EH (cell line): ENCODE measurements around the gene PIGZ.

Source experiments
- DNase-seq: peaks from one replicate; pipeline ENCODE4 v3.0.0-alpha.2; 2015; ENCODE audit warnings: low read depth

PIGZ gene

DNA sequence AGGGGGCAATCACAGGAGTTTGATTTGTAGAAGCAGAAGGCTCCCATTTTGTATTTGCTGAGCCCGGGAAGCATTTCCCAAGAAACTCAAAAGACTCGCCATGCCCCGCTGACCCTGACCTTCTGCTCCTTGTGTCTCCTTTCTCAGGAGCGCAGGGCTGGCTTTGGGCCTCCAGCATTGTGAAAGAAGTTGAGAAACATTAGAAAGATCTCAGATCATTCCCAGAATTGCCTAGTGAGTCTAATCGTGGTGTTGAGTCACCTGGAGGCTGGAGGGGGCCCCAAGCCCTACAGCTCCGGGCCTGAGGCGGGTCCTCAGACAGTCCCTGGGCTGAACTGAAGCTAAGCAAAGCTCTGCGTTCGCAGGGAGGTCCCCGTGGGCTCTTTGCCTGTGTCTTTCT lies 10.9 kb upstream of the PIGZ start:
- DNase-seq, result no peak

DNA sequence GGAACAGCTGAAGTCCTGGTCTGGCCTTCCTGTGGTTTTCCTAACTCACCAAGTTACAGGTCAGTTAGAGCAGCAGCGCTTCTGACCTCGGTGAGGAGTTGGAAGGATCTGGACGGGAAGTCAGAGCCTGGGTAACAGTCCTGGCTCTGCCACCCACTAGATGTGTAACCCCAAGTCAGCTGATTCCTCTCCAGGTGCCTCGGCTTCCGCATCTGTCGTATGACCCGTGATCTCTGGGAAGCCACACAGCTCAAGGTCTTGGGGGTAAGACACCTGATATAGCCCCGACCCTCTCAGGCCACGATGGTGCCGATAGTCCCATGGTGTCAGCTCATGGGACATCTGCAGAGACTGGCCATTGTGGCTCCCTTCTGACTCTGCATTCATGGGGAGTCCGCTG lies 8.3 kb upstream of the PIGZ start:
- no peak for DNase-seq

DNA sequence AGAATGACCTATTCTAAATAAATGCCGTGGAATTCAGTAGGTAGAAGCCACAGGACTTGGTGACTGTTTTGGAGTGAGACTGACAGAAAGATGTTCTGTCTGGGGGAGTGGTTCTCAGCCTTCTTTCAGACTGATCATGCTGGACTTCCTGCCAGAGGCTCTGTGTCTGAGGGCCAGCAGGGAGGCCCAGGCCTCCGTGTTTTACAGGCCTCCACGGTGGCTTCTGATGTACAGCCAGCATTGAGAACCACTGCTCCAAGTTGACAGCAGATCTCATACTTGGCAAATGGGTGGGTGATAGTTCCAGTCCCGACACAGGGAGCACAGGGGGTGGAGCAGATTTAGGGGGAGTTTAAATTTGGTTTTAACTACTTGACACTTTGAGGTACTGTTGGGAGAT lies 6.7 kb upstream of the PIGZ start:
- DNase-seq, result no peak

DNA sequence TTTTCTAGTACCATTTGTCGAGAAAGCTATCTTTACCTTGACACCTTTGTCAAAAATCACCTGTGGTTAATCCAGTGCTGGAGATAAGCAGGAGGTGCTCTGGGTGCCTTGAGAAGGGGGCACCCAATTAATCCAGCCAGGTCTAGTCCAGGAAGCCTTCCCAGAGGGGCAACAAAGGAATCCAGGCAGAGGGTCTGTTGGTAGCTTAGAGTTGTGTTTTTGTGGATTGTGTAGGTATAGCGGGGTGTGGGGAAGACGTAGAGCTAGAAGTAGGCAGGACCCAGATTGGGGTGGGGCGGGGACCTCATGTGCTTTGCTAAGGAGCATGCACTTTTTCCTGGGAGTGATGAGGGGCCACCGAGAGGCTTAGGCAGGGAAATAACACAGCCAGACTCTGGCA lies 6.0 kb upstream of the PIGZ start:
- DNase-seq, result no peak

DNA sequence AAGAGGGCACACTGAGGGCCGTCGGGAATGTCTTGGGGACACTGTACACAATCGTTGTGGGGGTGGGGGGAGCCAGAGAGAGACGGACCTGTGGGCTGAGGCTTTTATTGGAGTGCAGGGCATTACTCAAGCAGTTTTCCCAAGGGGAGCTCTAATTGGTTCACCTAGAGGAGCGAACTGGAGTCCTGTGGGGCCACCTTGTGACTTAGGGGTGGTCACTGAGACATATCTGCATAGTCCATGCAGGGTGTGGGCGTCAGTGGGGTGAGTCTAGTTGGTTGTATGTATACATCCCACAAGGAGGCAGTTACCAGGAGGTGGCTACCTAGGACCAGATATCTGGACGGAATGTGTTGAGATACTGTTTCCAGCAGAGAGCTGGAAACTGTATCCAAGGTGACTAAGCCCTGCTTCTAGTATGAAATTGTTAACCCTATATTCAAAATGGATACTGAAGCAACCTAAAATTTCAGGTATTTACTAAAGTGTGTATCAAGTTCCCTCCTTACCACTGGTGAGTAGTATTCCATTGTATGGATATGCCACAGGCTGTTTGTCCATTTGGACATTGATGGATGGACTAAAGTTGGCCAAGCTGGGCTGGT lies 2.6 kb upstream of the PIGZ start:
- DNase-seq, result no peak

DNA sequence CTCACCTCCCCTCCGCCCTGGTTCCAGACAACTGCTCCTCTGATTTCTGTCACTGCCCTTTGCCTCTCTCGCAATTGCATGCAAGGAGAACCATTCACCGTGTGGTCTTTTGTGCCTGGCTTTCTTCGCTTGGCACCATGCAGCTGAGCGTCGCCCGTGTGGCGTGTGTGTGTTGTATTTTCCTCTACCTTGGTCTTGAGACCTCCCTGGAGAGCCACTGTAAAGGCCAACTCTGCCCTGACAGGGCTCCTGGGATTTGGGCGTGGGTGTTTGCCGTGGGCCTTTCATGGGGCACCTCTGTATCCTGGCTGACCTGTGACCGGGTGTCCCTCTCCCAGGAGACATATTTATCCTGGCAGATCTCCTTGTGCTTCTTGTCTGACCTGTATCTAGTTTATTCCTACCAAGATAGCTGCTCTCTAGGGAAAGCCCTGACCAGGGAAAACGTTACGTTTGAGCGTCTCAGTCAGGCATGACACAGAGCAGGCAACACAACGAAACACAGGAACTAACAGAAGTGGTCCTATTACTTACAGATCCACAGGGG lies 2.0 kb upstream of the PIGZ start:
- DNase-seq, result no peak

DNA sequence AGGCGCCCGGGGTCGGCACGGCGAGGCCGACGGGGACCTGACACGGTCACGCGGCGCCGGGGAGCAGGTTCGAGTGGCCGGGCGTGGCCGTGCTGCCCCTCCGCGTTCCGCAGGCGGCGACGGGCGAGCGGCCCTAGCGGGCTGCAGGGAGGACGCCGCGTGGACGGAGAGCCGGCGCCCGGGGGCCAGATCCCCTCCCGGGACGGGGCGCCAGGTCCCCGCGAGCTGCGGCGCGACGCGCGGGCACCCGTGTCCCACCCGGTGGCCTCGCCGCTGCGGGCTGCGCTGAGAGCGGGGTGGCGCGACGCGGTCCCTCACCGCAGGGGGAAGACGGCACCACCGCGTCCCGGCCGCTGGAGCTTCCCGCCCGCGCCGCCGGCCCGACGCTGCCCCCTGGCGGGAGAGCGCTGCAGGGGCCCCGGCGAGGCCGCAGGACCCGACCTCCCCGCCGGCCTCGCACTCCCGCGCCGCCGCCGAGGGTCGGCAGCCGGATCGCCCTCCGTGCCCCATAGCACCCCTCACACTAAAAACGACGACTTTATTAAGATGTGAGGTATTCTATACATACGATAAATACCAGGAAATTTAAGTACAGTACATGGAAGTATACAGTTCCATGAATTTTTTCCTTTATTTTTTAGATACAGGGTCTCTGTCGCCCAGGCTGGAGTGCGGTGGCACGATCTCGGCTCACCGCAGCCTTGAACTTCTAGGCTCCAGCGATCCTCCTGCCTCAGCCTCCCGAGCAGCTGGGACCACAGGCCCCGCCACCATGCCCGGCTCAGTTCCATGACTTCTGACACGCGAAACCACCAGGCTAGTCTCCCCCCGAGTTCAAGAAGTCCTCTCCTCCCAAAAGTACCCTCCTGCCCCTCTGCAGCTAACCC lies 1.3 kb upstream of the PIGZ start:
- DNase-seq, result peak; percentile 61

DNA sequence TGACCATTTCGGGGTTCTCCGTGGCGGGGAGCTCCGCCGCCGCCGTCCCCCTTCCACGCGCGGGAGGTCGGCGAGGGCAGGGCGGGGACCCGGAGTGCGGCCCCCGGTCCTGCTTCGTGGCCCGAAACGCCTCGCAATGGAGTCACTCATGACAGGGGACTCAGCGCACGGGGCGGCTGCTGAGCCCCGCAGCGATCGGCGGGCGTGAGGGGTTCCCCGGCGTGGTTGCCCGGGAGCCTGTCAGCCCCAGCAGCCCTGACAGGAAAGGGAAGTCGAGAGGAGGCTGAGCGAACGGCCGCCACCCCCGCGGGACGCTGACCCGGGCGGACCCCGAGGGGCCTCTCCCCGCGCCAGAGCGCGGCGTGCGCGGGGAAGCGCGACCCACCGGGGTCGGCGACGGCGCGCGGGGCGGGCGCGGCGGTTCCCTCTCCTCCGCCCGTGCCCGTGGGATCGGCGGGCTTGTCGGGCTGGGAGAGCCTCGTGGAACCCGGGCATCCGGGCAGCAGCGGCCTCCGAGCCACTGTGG lies 564 bp upstream of the PIGZ start:
- peak; percentile 44 for DNase-seq

DNA sequence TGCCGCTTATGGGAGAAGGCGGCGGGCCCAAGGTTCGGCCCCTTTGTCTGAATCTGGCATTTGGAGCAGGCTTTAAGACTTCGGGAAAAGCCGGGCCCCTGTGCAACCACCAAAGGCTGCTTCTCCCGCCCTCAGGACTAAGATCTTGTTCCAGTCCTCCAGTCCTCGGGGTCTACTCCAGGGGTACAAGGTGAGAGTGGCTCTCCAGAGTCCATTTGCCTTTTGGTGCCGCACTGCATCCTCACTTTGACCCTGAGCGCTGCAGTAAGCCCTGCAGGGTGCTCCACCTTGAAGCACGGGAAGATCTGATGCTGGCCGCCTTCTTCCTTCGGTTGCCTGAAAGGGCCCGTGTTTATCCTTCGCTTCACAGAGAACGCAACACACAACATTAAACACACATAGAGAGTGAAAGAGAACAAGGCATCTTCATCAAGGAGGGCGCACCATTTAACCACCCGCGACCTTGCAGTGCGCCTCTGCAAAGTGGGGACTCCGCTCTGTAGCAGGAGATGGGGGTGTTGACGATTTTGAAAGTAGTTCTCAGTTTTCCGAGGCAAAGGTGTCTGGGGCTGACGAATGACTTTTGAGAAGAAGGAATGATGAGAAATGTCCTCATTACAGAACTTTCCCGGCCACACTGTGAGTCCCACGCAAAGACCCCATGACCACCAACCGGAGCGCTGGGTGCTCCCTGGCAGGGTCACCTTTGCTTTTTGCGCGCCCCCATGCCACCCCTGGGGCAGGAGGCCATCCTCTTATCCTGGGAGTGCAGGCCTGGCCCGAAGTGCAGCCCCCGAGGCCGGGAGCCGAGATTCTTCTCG lies 1.0 kb downstream of the PIGZ start:
- no peak for DNase-seq

DNA sequence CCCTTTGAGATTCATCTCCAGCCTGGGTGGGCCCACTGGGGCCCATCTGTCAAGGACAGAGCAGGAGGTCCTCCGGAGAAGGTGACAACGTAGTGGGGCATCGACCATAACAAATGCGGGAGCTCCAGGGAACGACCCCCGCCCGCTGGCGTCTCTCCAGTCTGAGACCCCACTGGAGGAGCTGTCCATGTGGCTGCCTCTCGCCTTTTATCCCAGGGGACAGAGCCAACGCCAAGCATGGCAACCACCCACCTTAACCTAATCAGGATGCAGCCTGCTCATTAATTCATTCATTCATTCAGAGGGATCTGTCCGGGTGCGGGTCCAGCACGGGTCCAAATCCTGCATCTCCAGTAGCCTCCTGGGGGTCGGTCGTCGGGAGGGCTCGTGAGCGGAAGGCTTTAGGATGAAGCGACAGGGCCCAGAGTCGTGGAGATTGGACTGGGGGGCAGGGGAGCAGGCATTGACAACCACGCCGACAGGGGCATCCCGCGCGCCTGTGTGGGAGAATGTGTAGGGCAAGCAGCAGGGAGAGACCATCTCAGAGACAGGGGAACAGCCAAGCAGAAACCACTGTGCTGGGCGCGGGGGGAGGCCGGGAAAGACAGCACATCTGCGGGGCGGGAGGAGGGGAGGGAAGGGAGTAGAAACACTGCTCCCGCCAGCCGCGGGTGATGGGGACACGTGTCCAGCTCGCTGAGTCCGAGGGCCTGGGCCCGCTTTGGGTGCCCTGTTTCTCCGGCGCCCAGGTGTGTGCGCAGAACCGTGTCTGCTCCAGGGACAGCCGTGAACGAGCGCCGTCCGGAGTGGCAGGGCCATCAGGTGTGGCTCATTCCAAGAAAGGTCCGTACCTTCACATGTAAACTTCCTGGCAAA lies 1.9 kb downstream of the PIGZ start:
- no peak for DNase-seq

DNA sequence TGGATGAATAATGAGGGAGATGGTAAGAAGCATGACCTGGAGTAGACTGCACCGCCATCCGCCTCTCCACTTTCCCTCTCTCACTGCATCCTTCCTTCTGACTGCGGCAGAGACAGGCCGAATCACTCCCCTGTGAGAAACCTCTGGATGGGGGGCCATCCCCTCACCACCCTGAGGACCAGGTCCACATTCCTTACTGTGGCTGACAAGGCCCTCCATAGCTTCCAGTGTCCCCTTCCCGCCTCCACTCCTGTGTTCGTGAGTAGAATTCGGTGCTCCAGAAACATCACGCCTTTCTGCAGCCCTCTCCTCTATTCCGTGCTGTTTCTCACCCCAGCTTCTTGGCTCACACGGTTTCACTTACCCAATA lies 2.8 kb downstream of the PIGZ start:
- no peak for DNase-seq

DNA sequence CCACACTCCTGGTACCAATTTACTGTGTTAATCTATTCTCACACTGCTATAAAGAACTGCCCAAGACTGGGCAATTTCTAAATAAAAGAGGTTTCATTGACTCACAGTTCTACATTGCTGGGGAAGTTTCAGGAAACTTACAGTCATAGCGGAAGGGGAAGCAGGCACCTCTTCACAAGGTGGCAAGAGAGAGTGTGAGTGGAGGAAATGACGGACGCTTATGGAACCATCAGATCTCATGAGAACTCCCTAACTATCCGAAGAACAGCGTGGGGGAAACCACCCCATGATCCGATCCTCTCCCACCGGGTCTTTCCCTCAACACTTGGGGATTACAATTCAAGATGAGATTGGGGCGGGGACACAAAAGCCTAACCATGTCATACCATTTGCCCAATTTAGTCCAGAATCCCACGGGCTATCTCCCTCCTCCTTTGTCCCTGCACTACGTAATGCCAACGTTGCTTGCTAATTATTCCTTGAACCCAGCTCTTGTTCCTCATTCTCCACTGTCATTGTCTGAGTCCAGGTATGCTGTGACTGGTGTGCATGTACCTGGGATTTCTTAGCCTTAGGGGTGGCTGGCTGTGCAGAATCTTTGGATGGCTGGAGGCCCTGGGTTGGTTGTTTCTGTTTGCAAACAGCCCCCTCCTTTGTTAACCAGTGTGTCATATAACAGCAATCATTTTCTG lies 3.4 kb downstream of the PIGZ start:
- DNase-seq, result no peak

DNA sequence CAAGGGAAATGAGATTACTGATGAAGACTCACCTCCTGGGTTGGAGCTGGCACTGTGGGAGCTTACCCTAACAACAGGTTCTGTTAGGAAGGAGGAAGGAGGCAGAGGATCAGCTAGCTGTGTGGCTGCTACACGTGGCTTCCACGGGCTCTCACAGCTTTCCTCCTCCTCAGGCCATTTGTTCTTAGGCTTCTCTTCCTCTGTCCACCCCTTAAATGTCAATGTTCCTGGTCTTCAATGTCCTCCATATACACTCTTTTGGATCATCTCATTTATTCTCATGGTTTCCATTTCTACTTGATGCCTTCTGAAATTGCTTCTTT lies 5.0 kb downstream of the PIGZ start:
- DNase-seq, result no peak

DNA sequence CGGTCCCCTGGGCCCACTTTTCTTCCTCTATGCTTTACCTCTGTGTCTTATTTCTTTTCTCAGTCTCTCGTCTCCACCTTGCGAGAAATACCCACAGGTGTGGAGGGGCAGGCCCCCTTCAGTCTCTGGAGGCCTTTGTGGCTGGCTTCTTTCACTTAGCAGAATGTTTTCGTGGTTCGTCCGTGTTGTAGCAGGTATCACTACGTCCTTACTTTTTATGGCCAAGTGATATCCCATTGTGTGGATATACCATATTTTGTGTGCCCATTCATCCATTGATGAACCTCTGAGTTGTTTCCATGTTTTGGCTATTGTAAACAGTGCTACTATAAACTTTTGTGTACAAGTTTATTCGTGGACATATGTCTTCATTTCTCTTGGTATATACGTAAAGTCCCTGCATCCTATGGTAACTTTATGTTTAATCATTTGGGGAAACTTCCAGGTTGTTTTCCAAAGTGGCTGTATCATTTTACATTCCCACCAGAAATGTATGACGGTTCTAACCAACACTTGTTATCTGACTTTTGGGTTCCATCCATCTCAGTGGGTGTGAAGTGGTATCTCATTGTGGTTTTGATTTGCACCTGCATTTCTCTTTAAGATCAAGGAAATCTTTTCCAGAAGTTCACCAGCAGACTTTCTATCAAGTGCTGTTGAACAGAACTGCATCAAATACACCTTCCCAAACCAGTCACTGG lies 5.6 kb downstream of the PIGZ start:
- DNase-seq, result no peak

DNA sequence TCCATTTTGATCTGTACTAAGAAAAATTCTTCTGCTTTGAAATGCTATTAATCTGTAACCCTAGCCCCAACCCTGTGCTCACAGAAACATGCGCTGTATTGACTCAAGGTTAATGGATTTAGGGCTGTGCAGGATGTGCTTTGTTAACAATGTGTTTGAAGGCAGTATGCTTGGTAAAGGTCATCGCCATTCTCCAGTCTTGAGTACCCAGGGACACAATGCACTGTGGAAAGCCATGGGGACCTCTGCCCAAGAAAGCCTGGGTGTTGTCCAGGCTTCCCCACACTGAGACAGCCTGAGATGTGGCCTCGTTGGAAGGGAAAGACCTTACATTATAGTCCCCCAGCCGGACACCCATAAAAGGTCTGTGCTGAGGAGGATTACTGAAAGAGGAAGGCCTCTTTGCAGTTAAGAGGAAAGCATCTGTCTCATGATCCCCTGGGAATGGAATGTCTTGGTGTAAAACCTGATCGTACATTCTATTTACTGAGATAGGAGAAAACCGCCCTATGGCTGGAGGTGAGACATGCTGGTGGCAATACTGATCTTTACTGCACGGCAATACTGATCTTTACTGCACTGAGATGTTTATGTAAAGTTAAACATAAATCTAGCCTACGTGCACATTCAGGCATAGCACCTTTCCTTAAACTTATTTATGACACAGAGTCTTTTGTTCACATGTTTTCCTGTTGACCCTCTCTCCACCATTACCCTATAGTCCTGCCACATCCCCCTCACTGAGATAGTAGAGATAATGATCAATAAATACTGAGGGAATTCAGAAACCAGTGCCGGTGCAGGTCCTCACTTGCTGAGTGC lies 6.3 kb downstream of the PIGZ start:
- DNase-seq, result no peak

DNA sequence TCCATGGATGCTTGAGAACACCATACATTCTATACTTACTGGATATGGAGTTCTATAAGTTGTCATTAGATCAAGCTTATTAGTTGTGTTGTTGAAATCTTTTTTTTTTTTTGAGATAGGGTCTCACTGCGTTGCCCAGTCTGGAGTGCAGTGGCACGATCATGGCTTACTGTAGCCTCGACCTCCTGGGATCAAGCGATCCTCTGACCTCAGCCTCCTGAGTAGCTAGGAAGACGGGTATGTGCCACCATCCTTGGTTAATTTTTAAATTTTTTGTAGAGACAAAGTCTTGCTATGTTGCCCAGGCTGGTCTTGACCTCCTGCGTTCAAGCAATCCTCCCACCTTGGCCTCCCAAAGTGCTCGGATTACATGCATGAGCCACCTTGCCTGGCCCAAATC lies 13.8 kb downstream of the PIGZ start:
- DNase-seq, result no peak

DNA sequence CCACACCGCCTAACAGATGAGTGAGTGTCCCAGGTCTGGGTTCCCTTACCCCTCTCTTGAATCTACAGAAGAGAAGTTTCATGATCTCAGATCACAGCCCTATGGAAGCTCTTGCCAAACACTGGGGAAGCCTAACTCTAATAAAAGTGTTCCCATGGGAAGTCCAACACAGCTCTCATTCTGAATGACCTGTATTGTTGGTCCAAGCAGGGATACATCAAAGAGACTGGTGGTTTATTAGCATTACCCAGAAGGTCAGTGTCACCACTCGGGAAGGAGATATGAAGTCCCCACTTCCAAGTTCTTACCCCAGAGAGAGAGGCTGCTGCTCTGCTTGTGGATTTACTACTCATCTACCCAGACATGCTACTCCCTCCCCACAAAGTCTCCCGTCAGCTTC lies 17.3 kb downstream of the PIGZ start:
- no peak for DNase-seq

DNA sequence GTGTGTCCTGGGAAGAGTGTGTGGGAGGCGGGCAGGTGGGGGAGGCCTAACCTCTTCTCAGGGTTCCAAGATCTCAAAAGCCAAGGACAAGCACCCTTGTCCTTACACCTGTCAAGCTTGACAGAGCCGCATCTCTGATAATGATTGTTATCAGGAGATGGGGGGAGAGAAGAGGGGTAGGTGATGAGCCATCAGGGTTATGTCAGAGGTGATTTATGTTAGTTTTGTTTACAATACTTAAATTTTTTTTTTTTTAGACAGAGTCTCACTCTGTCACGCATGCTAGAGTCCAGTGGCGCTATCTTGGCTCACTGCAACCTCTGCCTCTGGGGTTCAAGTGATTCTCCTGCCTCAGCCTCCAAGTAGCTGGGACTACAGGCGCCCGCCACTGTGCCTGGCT lies 18.9 kb downstream of the PIGZ start:
- DNase-seq, result no peak

DNA sequence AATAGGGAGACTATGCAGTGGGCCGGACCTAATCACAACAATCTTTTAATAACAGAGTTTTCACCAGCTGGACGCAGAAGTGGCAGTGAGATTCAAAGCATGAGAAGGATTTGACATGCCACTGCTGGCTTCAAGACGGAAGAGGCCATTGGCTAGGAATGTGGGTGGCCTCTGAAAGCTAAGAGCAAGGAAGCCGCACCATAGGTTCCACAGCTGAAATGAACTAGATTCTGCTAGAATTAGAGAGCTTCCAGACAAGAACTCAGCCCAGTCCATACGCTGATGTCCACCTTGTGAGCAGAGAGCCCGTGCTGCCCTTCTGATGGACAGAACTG lies 19.4 kb downstream of the PIGZ start:
- DNase-seq, result no peak
